Cortex of kidney (tissue), 1 donor: ENCODE data around the gene AHCYL2.
"Not testable (repeated sequence)": the region's sequence is repeated elsewhere in the genome, so short reads cannot be mapped to it uniquely, and the experiment has no call there.

Experiments
- DNase-seq: peaks from one replicate; lab custom pipeline; 2025; lab: John Stamatoyannopoulos, UW

AHCYL2 gene

GRCh38 chr7:129351320-129351719 lies 126.5 kb downstream of the AHCYL2 start:
- no peak for DNase-seq

- not testable (repeated sequence) for DNase-seq
Observed at GRCh38 chr7:129353104-129353503, 128.3 kb downstream of the AHCYL2 start.

GRCh38 chr7:129354428-129355157 lies 129.8 kb downstream of the AHCYL2 start:
- DNase-seq = no peak

- no peak for DNase-seq
Observed at GRCh38 chr7:129356176-129356575, 131.3 kb downstream of the AHCYL2 start.

- DNase-seq = no peak
Observed at GRCh38 chr7:129359176-129359575, 134.3 kb downstream of the AHCYL2 start.

GRCh38 chr7:129359638-129360037 lies 134.8 kb downstream of the AHCYL2 start:
- DNase-seq = no peak

GRCh38 chr7:129361771-129362170 lies 136.9 kb downstream of the AHCYL2 start:
- no peak for DNase-seq

GRCh38 chr7:129362496-129362895 lies 137.7 kb downstream of the AHCYL2 start:
- DNase-seq = no peak

GRCh38 chr7:129367349-129367699 lies 142.5 kb downstream of the AHCYL2 start:
- DNase-seq = no peak

- no peak for DNase-seq
Observed at GRCh38 chr7:129367700-129368388, 143.0 kb downstream of the AHCYL2 start.

- DNase-seq = no peak
Observed at GRCh38 chr7:129368389-129368986, 143.7 kb downstream of the AHCYL2 start.

- DNase-seq = not testable (repeated sequence)
Observed at GRCh38 chr7:129369447-129369846, 144.6 kb downstream of the AHCYL2 start.

GRCh38 chr7:129370812-129371211 lies 146.0 kb downstream of the AHCYL2 start:
- DNase-seq = no peak

GRCh38 chr7:129371487-129371886 lies 146.7 kb downstream of the AHCYL2 start:
- no peak for DNase-seq

GRCh38 chr7:129373651-129374428 lies 149.0 kb downstream of the AHCYL2 start:
- DNase-seq = no peak

- no peak for DNase-seq
Observed at GRCh38 chr7:129375141-129375938, 150.5 kb downstream of the AHCYL2 start.

GRCh38 chr7:129376076-129376777 lies 151.4 kb downstream of the AHCYL2 start:
- no peak for DNase-seq

- DNase-seq = no peak
Observed at GRCh38 chr7:129376778-129377700, 152.2 kb downstream of the AHCYL2 start.

GRCh38 chr7:129381710-129382484 lies 157.1 kb downstream of the AHCYL2 start:
- no peak for DNase-seq
